ENCODE measurements around the gene RMC1. TPM values are rescaled to one million over a fixed set of nuclear protein-coding genes. Genes with fewer than 3 reads are reported as not detected.

RMC1 gene
- total RNA-seq, 1 experiment from 2014 or later, result 39.8 TPM

- DNase-seq (ENCODE audit: low spot score), result no peak
- no peaks in the 10 kb centered on the region for H3K27me3 ChIP-seq (replicated peaks; ENCODE audit: insufficient read depth, low read depth, low read length, poor library complexity)
- H3K27ac ChIP-seq (ENCODE audit: low read depth, low read length, poor library complexity, severe bottlenecking), result no peak overlapping the region
- no peaks in the 10 kb centered on the region for H3K9me3 ChIP-seq (ENCODE audit: low read depth, low read length, poor library complexity, severe bottlenecking)
- intact Hi-C loops (cut with micrococcal nuclease; ENCODE audit: unreplicated experiment), result no loop called here
- CTCF ChIA-PET, result no interaction called here
- TF ChIP-seq CTCF (conservative IDR thresholded peaks at IDR 0.05; ENCODE audit: low read depth, low read length) (no peak), EZH2 (IDR thresholded peaks at IDR 0.05; ENCODE audit: borderline replicate concordance, low read depth, low read length, poor library complexity, severe bottlenecking) (no peak)
- BruUV-seq (replicated peaks), result no TSS peak
- H3K4me3 ChIP-seq (ENCODE audit: low read depth, low read length, poor library complexity, severe bottlenecking), result no peak overlapping the region
- POLR2A ChIA-PET (ENCODE audit: low non-redundant PET), result no interaction called here
- no peaks in the 10 kb centered on the region for H3K4me1 ChIP-seq (ENCODE audit: insufficient read depth, low read length, poor library complexity, severe bottlenecking)
- H3K36me3 ChIP-seq (ENCODE audit: insufficient read depth, low read length, poor library complexity, severe bottlenecking), result peaks cover 83% of the 10 kb centered on the region
These were observed 38.2 kb downstream of the RMC1 start for GRCh38 chr18:23541349-23542093.

GRCh38 chr18:23542461-23542860, 39.1 kb downstream of the RMC1 start:
- Histone ChIP-seq H3K27ac (ENCODE audit: low read depth, low read length, poor library complexity, severe bottlenecking) (no peak overlapping the region), H3K4me3 (ENCODE audit: low read depth, low read length, poor library complexity, severe bottlenecking) (no peak overlapping the region), H3K9me3 (ENCODE audit: low read depth, low read length, poor library complexity, severe bottlenecking) (no peaks in the 10 kb centered on the region), H3K36me3 (ENCODE audit: insufficient read depth, low read length, poor library complexity, severe bottlenecking) (peaks cover 83% of the 10 kb centered on the region), H3K4me1 (ENCODE audit: insufficient read depth, low read length, poor library complexity, severe bottlenecking) (no peaks in the 10 kb centered on the region), H3K27me3 (replicated peaks; ENCODE audit: insufficient read depth, low read depth, low read length, poor library complexity) (no peaks in the 10 kb centered on the region)
- POLR2A ChIA-PET (ENCODE audit: low non-redundant PET), result no interaction called here
- no TSS peak for BruUV-seq (replicated peaks)
- no peak for DNase-seq (ENCODE audit: low spot score)
- TF ChIP-seq CTCF (conservative IDR thresholded peaks at IDR 0.05; ENCODE audit: low read depth, low read length), result no peak
- no peak for TF ChIP-seq EZH2 (IDR thresholded peaks at IDR 0.05; ENCODE audit: borderline replicate concordance, low read depth, low read length, poor library complexity, severe bottlenecking)
- intact Hi-C loops (cut with micrococcal nuclease; ENCODE audit: unreplicated experiment), result no loop called here
- CTCF ChIA-PET, result no interaction called here

GRCh38 chr18:23545247-23545789, 42.0 kb downstream of the RMC1 start:
- Histone ChIP-seq H3K36me3 (ENCODE audit: insufficient read depth, low read length, poor library complexity, severe bottlenecking) (peaks cover 61% of the 10 kb centered on the region), H3K4me1 (ENCODE audit: insufficient read depth, low read length, poor library complexity, severe bottlenecking) (no peaks in the 10 kb centered on the region), H3K27me3 (replicated peaks; ENCODE audit: insufficient read depth, low read depth, low read length, poor library complexity) (no peaks in the 10 kb centered on the region), H3K27ac (ENCODE audit: low read depth, low read length, poor library complexity, severe bottlenecking) (no peak overlapping the region), H3K9me3 (ENCODE audit: low read depth, low read length, poor library complexity, severe bottlenecking) (no peaks in the 10 kb centered on the region), H3K4me3 (ENCODE audit: low read depth, low read length, poor library complexity, severe bottlenecking) (no peak overlapping the region)
- intact Hi-C loops (cut with micrococcal nuclease; ENCODE audit: unreplicated experiment), result no loop called here
- no peak for DNase-seq (ENCODE audit: low spot score)
- no peak for TF ChIP-seq CTCF (conservative IDR thresholded peaks at IDR 0.05; ENCODE audit: low read depth, low read length)
- no peak for TF ChIP-seq EZH2 (IDR thresholded peaks at IDR 0.05; ENCODE audit: borderline replicate concordance, low read depth, low read length, poor library complexity, severe bottlenecking)
- ChIA-PET POLR2A (ENCODE audit: low non-redundant PET) (no interaction called here), CTCF (no interaction called here)
- BruUV-seq (replicated peaks), result no TSS peak
